Epithelial cell of proximal tubule (primary cell): Measurements from ENCODE around the gene TMC3. TPM values are rescaled to one million over a fixed set of nuclear protein-coding genes. Genes with fewer than 3 reads are reported as not detected.

Experiments used
- DNase-seq: peaks from one replicate; pipeline ENCODE4 v3.0.0-alpha.2; 2011; ENCODE audit warnings: low read depth
- H3K4me3 ChIP-seq: 2 replicates; pipeline ENCODE4 v1.5.1; 2011; ENCODE audit warnings: low read depth, mild to moderate bottlenecking, low read length
- total RNA-seq: library from RNA; depleted of rRNA; stranded (reverse); fragments of >200 nt; gene quantifications from 2 replicates; pipeline ENCODE4 v1.2.3, GENCODE V29; 2015
- TF ChIP-seq, protein P1 (sequence below): conservative IDR thresholded peaks from 2 replicates; pipeline ENCODE4 v1.5.1; 2012; ENCODE audit warnings: low read depth, mild to moderate bottlenecking, low read length

TMC3 gene
- total RNA-seq, 1 donor from 2014 or later = not detected

DNA sequence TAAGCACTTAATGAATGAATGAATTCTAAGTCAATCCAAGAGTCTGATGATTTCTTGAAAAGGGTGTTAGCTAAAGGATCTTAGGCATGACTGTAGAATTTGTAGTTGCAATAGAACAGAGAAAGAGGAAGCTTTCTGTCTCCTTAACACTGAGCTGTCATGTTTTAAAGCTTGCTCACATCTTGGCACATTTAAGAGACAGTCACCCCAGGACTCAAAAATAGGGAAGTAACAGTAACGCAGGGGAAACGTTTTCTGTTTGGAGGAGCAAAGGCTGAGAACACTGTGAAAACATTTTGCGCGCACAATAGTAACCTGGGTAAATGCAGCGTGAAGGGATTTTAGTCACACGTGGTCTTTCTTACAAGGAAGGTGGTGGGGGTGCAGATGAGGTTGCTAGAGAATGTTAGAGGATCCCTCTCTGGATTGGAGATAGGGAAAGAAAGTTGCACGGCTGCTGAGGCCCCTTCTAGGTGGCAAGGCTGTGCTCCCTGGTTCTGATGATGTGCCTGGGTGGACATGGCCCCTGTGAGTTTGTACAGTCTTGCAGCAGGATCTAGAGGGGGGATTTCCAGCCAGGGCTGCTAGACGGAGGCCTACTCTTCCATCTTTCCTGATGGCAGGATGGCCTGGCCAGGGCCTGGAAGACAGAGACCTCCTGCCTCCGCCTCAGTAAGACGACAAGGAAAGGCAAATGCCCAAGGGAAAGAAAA lies 62.1 kb downstream of the TMC3 start:
- TF ChIP-seq, protein P1, sequence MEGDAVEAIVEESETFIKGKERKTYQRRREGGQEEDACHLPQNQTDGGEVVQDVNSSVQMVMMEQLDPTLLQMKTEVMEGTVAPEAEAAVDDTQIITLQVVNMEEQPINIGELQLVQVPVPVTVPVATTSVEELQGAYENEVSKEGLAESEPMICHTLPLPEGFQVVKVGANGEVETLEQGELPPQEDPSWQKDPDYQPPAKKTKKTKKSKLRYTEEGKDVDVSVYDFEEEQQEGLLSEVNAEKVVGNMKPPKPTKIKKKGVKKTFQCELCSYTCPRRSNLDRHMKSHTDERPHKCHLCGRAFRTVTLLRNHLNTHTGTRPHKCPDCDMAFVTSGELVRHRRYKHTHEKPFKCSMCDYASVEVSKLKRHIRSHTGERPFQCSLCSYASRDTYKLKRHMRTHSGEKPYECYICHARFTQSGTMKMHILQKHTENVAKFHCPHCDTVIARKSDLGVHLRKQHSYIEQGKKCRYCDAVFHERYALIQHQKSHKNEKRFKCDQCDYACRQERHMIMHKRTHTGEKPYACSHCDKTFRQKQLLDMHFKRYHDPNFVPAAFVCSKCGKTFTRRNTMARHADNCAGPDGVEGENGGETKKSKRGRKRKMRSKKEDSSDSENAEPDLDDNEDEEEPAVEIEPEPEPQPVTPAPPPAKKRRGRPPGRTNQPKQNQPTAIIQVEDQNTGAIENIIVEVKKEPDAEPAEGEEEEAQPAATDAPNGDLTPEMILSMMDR = no peak
- DNase-seq = no peak
- no peak overlapping the region for H3K4me3 ChIP-seq

DNA sequence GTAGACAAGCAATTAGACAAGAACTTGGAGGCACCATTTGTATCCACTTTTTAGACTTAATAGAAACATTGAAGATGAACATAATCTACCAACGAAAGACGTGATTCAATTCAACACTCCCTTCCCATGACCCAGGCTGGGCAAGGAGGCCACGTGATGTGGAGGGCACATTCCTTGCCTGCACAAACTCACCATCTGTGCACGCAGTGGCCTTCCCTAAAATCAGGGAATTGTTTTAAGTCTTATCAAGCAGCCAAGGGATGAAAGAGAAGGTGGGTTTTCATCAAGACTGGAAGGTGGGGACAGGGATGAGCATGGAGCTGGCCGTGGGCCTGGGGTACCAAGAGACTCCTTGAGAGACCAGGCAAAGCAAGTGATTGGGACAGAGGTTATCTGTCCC lies 63.5 kb downstream of the TMC3 start:
- DNase-seq = no peak
- TF ChIP-seq, protein P1 = no peak
- no peak overlapping the region for H3K4me3 ChIP-seq

GRCh38 chr15:81309647-81310450 lies 64.2 kb downstream of the TMC3 start:
- DNase-seq = no peak
- TF ChIP-seq, protein P1 = no peak
- H3K4me3 ChIP-seq = no peak overlapping the region

- TF ChIP-seq, protein P1 = no peak
- no peak for DNase-seq
- no peak overlapping the region for H3K4me3 ChIP-seq
Observed at GRCh38 chr15:81308260-81308659, 65.8 kb downstream of the TMC3 start.

- no peak overlapping the region for H3K4me3 ChIP-seq
- DNase-seq = no peak
- TF ChIP-seq, protein P1 = no peak
Observed at GRCh38 chr15:81304226-81304625, 69.8 kb downstream of the TMC3 start.

GRCh38 chr15:81303244-81304225 lies 70.5 kb downstream of the TMC3 start:
- TF ChIP-seq, protein P1 = no peak
- H3K4me3 ChIP-seq = no peak overlapping the region
- no peak for DNase-seq
